Endothelial cell of umbilical vein (primary cell): ENCODE measurements around the gene WDR4. TPM values are rescaled to one million over a fixed set of nuclear protein-coding genes. Genes with fewer than 3 reads are reported as not detected.

ENCODE experiments used
- BruUV-seq: library from RNA; stranded (reverse); fragments of 400-500 nt; replicated peaks from 2 replicates; lab custom pipeline; 2021; lab: Mats Ljungman, UMichigan
- CTCF ChIA-PET: fragments of 300-600, 350-600 bp; sonication (Branson Sonifier 250); formaldehyde crosslinking; loops from one replicate; lab custom pipeline; 2021; ENCODE audit warnings: antibody characterized with exemption, inconsistent platforms; lab: Charles Lee
- POLR2A ChIA-PET: fragments of 300-600, 350-600 bp; sonication (Branson Sonifier 250); formaldehyde crosslinking; loops from one replicate; lab custom pipeline; 2021; ENCODE audit warnings: antibody characterized with exemption, inconsistent platforms; lab: Charles Lee
- DNase-seq: peaks from one replicate; pipeline ENCODE4 v3.0.0-alpha.2; 2011; ENCODE audit warnings: low read depth, low spot score
- FAIRE-seq: peaks from 2 replicates; lab custom pipeline; 2011; peaks lifted over from hg19 to GRCh38; lab: Jason Lieb, UNC
- H2AFZ ChIP-seq: 2 replicates; pipeline ENCODE4 v1.6.0; 2012; ENCODE audit warnings: low read depth, low read length, control low read depth, inconsistent platforms
- H3K27ac ChIP-seq: 2 replicates; pipeline ENCODE4 v1.5.1; 2011; ENCODE audit warnings: low read depth, mild to moderate bottlenecking, control low read depth, low read length, moderate library complexity; ENCODE audit not compliant: insufficient read depth
- H3K27me3 ChIP-seq, 2 experiments: 2 replicates each; pipeline versions ENCODE4 v1.6.0 to v1.6.1; 2011; ENCODE audit warnings: low read length in 2 of 2, mixed read lengths in 1 of 2; ENCODE audit not compliant: control insufficient read depth in 2 of 2, insufficient read depth in 2 of 2
- H3K36me3 ChIP-seq, 2 experiments: 2 replicates in 1 of 2; 3 replicates in 1 of 2; pipeline ENCODE4 v1.5.1; 2011; ENCODE audit warnings: low read length in 2 of 2, mild to moderate bottlenecking in 1 of 2, moderate library complexity in 1 of 2; ENCODE audit not compliant: control insufficient read depth in 2 of 2, insufficient read depth in 2 of 2; ENCODE audit errors: extremely low read depth in 1 of 2
- H3K4me1 ChIP-seq: 3 replicates; pipeline ENCODE4 v1.5.1; 2011; ENCODE audit warnings: mild to moderate bottlenecking, low read length; ENCODE audit not compliant: control insufficient read depth, insufficient read depth; ENCODE audit errors: extremely low read depth
- H3K4me2 ChIP-seq: 2 replicates; pipeline ENCODE4 v1.6.1; 2011; ENCODE audit warnings: low read length, control low read depth, mixed read lengths; ENCODE audit not compliant: insufficient read depth
- H3K4me3 ChIP-seq, 3 experiments: fragments of 200-600 bp in 1 of 3; sonication (generic), shearing (Covaris generic) in 1 of 3; replicated peaks in 1 of 3; 2 replicates each; pipeline ENCODE4 v1.5.1; 2011 to 2016; ENCODE audit warnings: control low read depth in 3 of 3, low read length in 3 of 3, mild to moderate bottlenecking in 2 of 3, inconsistent platforms in 1 of 3, low read depth in 1 of 3, moderate library complexity in 1 of 3; ENCODE audit not compliant: insufficient read depth in 1 of 3
- H3K79me2 ChIP-seq: 2 replicates; pipeline ENCODE4 v1.6.0; 2012; ENCODE audit warnings: low read length, inconsistent platforms; ENCODE audit not compliant: control insufficient read depth, insufficient read depth
- H3K9ac ChIP-seq: replicated peaks from 2 replicates; pipeline ENCODE3; 2011; ENCODE audit warnings: low read length, control low read depth; ENCODE audit not compliant: insufficient read depth; ENCODE audit errors: extremely low read depth
- H3K9me1 ChIP-seq: replicated peaks from 3 replicates; pipeline ENCODE4 v1.6.0; 2011; ENCODE audit warnings: mild to moderate bottlenecking, low read length; ENCODE audit not compliant: control insufficient read depth, insufficient read depth; ENCODE audit errors: extremely low read depth
- H3K9me3 ChIP-seq: replicated peaks from 2 replicates; pipeline ENCODE4 v1.5.1; 2012; ENCODE audit warnings: low read length, inconsistent platforms; ENCODE audit not compliant: control insufficient read depth, insufficient read depth
- H4K20me1 ChIP-seq: replicated peaks from 2 replicates; pipeline ENCODE3; 2011; ENCODE audit warnings: mild to moderate bottlenecking, low read length; ENCODE audit not compliant: control insufficient read depth, insufficient read depth; ENCODE audit errors: extremely low read depth
- CTCF ChIP-seq, 2 donors: IDR thresholded peaks; 1 replicate in 1 of 2; 2 replicates in 1 of 2; pipeline ENCODE4 v1.5.1; 2011; ENCODE audit warnings: low read length in 2 of 2, mild to moderate bottlenecking in 2 of 2, moderate library complexity in 2 of 2, control low read depth in 1 of 2, inconsistent platforms in 1 of 2, low read depth in 1 of 2; ENCODE audit not compliant: insufficient read depth in 1 of 2; ENCODE audit errors: extremely low read depth in 1 of 2
- EZH2 ChIP-seq: IDR thresholded peaks from 2 replicates; pipeline ENCODE4 v1.6.1; 2012; ENCODE audit warnings: borderline replicate concordance, low read depth, mild to moderate bottlenecking, moderate library complexity, low read length, inconsistent platforms; ENCODE audit not compliant: severe bottlenecking
- FOS ChIP-seq: IDR thresholded peaks from 2 replicates; pipeline ENCODE4 v1.6.1; 2011; ENCODE audit warnings: mild to moderate bottlenecking, low read length, moderate library complexity, borderline replicate concordance; ENCODE audit not compliant: insufficient read depth
- GATA2 ChIP-seq: IDR thresholded peaks from 2 replicates; pipeline ENCODE4 v1.7.0; 2011; ENCODE audit warnings: low read depth, mild to moderate bottlenecking, moderate library complexity, mixed read lengths, low read length; ENCODE audit not compliant: insufficient read length, insufficient read depth
- JUN ChIP-seq: IDR thresholded peaks from 2 replicates; pipeline ENCODE4 v1.6.1; 2011; ENCODE audit warnings: borderline replicate concordance, low read depth; ENCODE audit not compliant: insufficient read length, insufficient read depth
- MAX ChIP-seq: IDR thresholded peaks from 2 replicates; pipeline ENCODE4 v1.6.1; 2011; ENCODE audit not compliant: insufficient read depth, insufficient read length
- MYC ChIP-seq: IDR thresholded peaks from one replicate; pipeline ENCODE4 v1.6.1; 2011; ENCODE audit warnings: mild to moderate bottlenecking, low read depth, low read length
- POLR2A ChIP-seq: IDR thresholded peaks from 2 replicates; pipeline ENCODE4 v1.6.1; 2012; ENCODE audit warnings: low read depth, mild to moderate bottlenecking, control low read depth, low read length
- POLR2AphosphoS5 ChIP-seq: IDR thresholded peaks from 2 replicates; pipeline ENCODE4 v1.6.1; 2012; ENCODE audit warnings: low read depth, mild to moderate bottlenecking, control low read depth, low read length, moderate library complexity; ENCODE audit not compliant: insufficient read depth
- dilution Hi-C: fragments of 300-500 bp; cut with MboI; formaldehyde crosslinking; loops from one replicate; pipeline ENCODE4 v1.15.0; 2019; ENCODE audit warnings: low sequenced_read_pairs; ENCODE audit not compliant: extremely low pct_ligation_motif_present
- intact Hi-C: fragments of 100-400 bp; cut with micrococcal nuclease; formaldehyde crosslinking; loops from one replicate; pipeline ENCODE4 v1.10.0; 2022
- polyA plus RNA-seq, 4 experiments: library from polyadenylated mRNA; depleted of rRNA in 3 of 4; stranded (reverse) in 3 of 4; unstranded in 1 of 4; fragments of >200 nt; gene quantifications; 2 replicates each; pipeline versions ENCODE4 v1.2.1 to v1.2.3, GENCODE V29; 2011 to 2012; ENCODE audit warnings: missing spikeins in 1 of 4
- total RNA-seq: library from RNA; stranded (reverse); gene quantifications from 2 replicates; pipeline ENCODE4 v1.2.3, GENCODE V29; 2021

The WDR4 gene
- total and polyA plus RNA-seq, 2 donors (not counting 3 experiments of a cell fraction or from before 2014, with no cell fraction given) = 24.5 to 40.0 TPM

- no peak for TF ChIP-seq MAX
- no peak for TF ChIP-seq MYC
- TF ChIP-seq CTCF (IDR thresholded peaks at IDR 0.05; ENCODE audit: extremely low read depth in 1 of 2, insufficient read depth in 1 of 2, low read depth in 1 of 2, low read length in 2 of 2) = no peak
- no peak for TF ChIP-seq JUN
- TF ChIP-seq EZH2 = no peak
- TF ChIP-seq GATA2 = no peak
- no peak for TF ChIP-seq POLR2A
- no peak for TF ChIP-seq FOS
- TF ChIP-seq POLR2AphosphoS5 = no peak
- POLR2A ChIA-PET = no interaction called here
- Histone ChIP-seq H3K79me2 (no peaks in the 10 kb centered on the region), H2AFZ (no peak overlapping the region), H3K4me3 (no peak overlapping the region), H3K4me2 (no peak overlapping the region), H3K36me3 (no peaks in the 10 kb centered on the region), H3K9me1 (no peaks in the 10 kb centered on the region), H3K9me3 (no peaks in the 10 kb centered on the region), H3K27ac (no peak overlapping the region), H3K27me3 (peaks cover 2 to 5% of the 10 kb centered on the region in 2 experiments), H4K20me1 (no peaks in the 10 kb centered on the region), H3K9ac (no peak overlapping the region), H3K4me1 (no peaks in the 10 kb centered on the region)
- no TSS peak for BruUV-seq
- CTCF ChIA-PET = no interaction called here
- dilution Hi-C loops (no loop called here), intact Hi-C loops (no loop called here)
- DNase-seq = no peak
- no peak for FAIRE-seq
Observed at GRCh38 chr21:42799516-42799915, 79.8 kb downstream of the WDR4 start.

Other genes with a start within 250 kb of the WDR4 start
- 1.5 and 2.2 TPM in 2 replicates for gene PDE9A, start 225.9 kb downstream of the WDR4 start, total RNA-seq
- 0.22 and 0.28 TPM in 2 replicates for gene PDE9A, start 225.9 kb downstream of the WDR4 start, polyA plus RNA-seq
- 40.6 and 45.7 TPM in 2 replicates for gene NDUFV3, start 13.8 kb upstream of the WDR4 start, total RNA-seq
- 12.1 and 13.4 TPM in 2 replicates for gene NDUFV3, start 13.8 kb upstream of the WDR4 start, polyA plus RNA-seq
- gene ERVH48-1, start 46.1 kb upstream of the WDR4 start, total RNA-seq = not detected in 2 replicates
- gene ERVH48-1, start 46.1 kb upstream of the WDR4 start, polyA plus RNA-seq = not detected in 2 replicates
- gene PKNOX1, start 95.0 kb upstream of the WDR4 start, total RNA-seq = 16.6 and 19.3 TPM in 2 replicates
- gene PKNOX1, start 95.0 kb upstream of the WDR4 start, polyA plus RNA-seq = 15.8 and 23.6 TPM in 2 replicates
- gene CBS, start 196.3 kb upstream of the WDR4 start, total RNA-seq = 64.5 and 92.9 TPM in 2 replicates
- gene CBS, start 196.3 kb upstream of the WDR4 start, polyA plus RNA-seq = 22.0 and 22.1 TPM in 2 replicates
- gene U2AF1, start 228.0 kb upstream of the WDR4 start, total RNA-seq = 49.5 and 59.3 TPM in 2 replicates
- gene U2AF1, start 228.0 kb upstream of the WDR4 start, polyA plus RNA-seq = 87.4 and 89.8 TPM in 2 replicates